ENCODE results near the gene CAMK1D.

The CAMK1D gene

GRCh38 chr10:12568391-12569009 is 219.2 kb downstream of the CAMK1D start:
- H3K27ac ChIP-seq: no peak overlapping the region
- H3K36me3 ChIP-seq: 0 out of 2 replicates have a peak, but pooled peaks cover 9% of the 10 kb centered on the region
- H3K4me3 ChIP-seq: no peak overlapping the region
- H3K9ac ChIP-seq: no peak overlapping the region
- H3K4me2 ChIP-seq: no peak overlapping the region
- peaks cover 37% of the 10 kb centered on the region for H3K9me3 ChIP-seq
- no peaks in the 10 kb centered on the region for H4K20me1 ChIP-seq
- TF ChIP-seq Cebpa-rat (IDR thresholded peaks at IDR 0.05): no peak
- H3K27me3 ChIP-seq: no peaks in the 10 kb centered on the region
- no peaks in the 10 kb centered on the region for H3K4me1 ChIP-seq

GRCh38 chr10:12572281-12572680 is 222.9 kb downstream of the CAMK1D start:
- Histone ChIP-seq H3K9ac (no peak overlapping the region), H3K27ac (no peak overlapping the region), H3K9me3 (peaks cover 64% of the 10 kb centered on the region), H3K36me3 (peaks cover 34% of the 10 kb centered on the region), H3K4me2 (no peak overlapping the region), H4K20me1 (no peaks in the 10 kb centered on the region), H3K4me3 (no peak overlapping the region), H3K4me1 (no peaks in the 10 kb centered on the region), H3K27me3 (no peaks in the 10 kb centered on the region)
- TF ChIP-seq Cebpa-rat (IDR thresholded peaks at IDR 0.05): no peak

DNA sequence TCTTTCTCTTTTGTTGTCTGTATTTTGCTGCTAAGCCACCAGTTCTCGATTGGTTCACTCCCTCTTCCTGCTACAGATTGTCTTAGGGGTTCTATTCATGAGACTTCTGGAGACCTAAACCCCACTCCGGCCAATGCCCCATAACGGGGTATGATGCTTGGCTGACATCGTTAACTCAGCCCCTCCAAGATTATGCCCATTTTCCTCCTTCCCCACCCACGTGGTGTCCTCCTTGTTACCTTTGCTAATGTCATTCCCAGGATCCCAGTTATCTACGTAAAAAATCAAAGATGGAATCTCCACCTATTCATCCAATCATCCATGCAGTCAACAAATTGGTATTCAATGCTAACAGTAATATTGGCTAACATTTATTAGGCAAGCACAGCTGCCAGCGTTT is 228.3 kb downstream of the CAMK1D start:
- H3K27me3 ChIP-seq: no peaks in the 10 kb centered on the region
- H3K4me3 ChIP-seq: no peak overlapping the region
- H3K27ac ChIP-seq: no peak overlapping the region
- H3K9ac ChIP-seq: no peak overlapping the region
- H3K36me3 ChIP-seq: peaks cover 28% of the 10 kb centered on the region
- H3K4me2 ChIP-seq: no peak overlapping the region
- peaks cover 9% of the 10 kb centered on the region; the same call in 1 of the 2 replicates for H3K4me1 ChIP-seq
- no peak for TF ChIP-seq Cebpa-rat (IDR thresholded peaks at IDR 0.05)
- peaks cover 41% of the 10 kb centered on the region for H3K9me3 ChIP-seq
- no peaks in the 10 kb centered on the region for H4K20me1 ChIP-seq

DNA sequence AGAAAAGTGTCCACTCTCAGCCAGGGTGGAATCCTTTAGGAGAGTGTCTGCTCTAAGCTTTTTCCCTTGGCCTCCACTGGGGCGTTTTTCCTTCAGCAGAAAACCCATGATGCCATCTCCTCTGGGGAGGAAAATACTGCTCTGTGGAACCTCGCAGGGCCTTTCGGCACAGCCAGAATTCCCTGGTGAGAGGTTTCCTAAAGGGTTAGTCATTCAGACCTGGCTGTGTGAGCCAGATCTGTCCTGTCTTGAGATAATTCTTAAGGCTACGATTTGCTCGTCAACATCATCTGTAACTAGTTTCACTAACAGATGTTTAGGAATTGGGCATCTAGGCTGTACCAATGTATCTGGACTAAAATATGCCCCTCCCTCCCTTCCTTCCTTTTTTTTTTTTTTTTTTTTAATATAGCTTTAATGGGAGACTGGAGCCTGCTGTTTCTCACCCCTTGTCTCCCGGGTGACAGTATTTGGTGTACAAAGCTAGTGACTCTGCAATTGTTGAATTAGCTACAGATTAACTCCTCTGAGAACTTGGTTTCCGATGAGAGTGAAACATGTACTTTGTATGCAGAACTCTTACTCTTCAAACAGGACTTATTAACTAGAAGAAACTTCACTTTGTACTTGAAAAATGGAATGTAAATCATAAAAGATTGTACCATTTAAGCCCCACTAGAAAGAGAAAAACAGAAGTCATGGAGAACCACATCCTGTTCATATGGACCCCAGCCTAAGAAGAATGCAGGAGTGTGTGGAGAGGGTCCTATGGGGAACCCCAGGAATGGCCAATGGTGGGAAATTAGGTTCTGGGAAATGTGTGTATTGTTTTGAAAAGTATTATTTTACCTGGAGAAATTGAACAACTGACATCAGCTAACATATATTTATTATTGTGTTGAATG is 230.9 kb downstream of the CAMK1D start:
- Histone ChIP-seq H3K4me3 (no peak overlapping the region), H3K4me2 (0 out of 2 replicates have a peak overlapping the region, but pooled peaks have one; percentile 11), H3K36me3 (peaks cover 21% of the 10 kb centered on the region), H3K4me1 (peaks cover 9% of the 10 kb centered on the region; the same call in 1 of the 2 replicates), H3K27ac (no peak overlapping the region), H3K9me3 (peaks cover 44% of the 10 kb centered on the region), H3K9ac (no peak overlapping the region), H4K20me1 (no peaks in the 10 kb centered on the region), H3K27me3 (no peaks in the 10 kb centered on the region)
- no peak for TF ChIP-seq Cebpa-rat (IDR thresholded peaks at IDR 0.05)

- H4K20me1 ChIP-seq: peaks cover 5% of the 10 kb centered on the region; the same call in 1 of the 2 replicates
- TF ChIP-seq Cebpa-rat (IDR thresholded peaks at IDR 0.05): no peak
- H3K4me1 ChIP-seq: peaks cover 28% of the 10 kb centered on the region
- no peaks in the 10 kb centered on the region for H3K27me3 ChIP-seq
- H3K4me2 ChIP-seq: no peak overlapping the region
- no peak overlapping the region for H3K27ac ChIP-seq
- H3K9ac ChIP-seq: no peak overlapping the region
- peaks cover 32% of the 10 kb centered on the region for H3K9me3 ChIP-seq
- H3K36me3 ChIP-seq: peaks cover 5% of the 10 kb centered on the region; the same call in 1 of the 2 replicates
- H3K4me3 ChIP-seq: no peak overlapping the region
Observed at GRCh38 chr10:12583891-12584595, 234.7 kb downstream of the CAMK1D start.

GRCh38 chr10:12586741-12587140 is 237.4 kb downstream of the CAMK1D start:
- H3K4me3 ChIP-seq: no peak overlapping the region
- no peak overlapping the region for H3K9ac ChIP-seq
- H3K27me3 ChIP-seq: no peaks in the 10 kb centered on the region
- H3K27ac ChIP-seq: no peak overlapping the region
- H4K20me1 ChIP-seq: peaks cover 5% of the 10 kb centered on the region; the same call in 1 of the 2 replicates
- peaks cover 5% of the 10 kb centered on the region; the same call in 1 of the 2 replicates for H3K36me3 ChIP-seq
- peaks cover 31% of the 10 kb centered on the region for H3K4me1 ChIP-seq
- H3K9me3 ChIP-seq: peaks cover 28% of the 10 kb centered on the region
- H3K4me2 ChIP-seq: no peak overlapping the region
- no peak for TF ChIP-seq Cebpa-rat (IDR thresholded peaks at IDR 0.05)

DNA sequence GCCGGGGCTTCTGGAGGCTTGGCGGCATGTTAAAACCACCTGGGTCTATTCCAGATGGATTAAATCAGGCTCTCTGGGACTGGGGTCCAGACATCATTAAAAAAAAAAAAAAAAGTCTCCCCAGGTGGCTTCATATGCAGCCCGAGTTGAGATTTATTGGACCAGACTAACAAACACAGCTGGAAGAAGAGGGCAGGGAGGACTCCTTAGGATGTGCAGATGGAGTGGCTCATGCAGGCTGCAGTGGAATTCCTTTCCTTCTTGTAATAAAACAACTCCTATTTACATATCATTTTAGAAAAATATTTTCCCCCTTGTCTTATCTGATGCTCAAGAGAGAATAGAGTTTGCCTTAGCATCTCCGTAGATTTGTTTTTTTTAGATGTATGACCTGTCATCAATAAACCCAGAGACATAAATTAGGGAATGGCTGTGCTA is 238.1 kb downstream of the CAMK1D start:
- H3K4me3 ChIP-seq: no peak overlapping the region

GRCh38 chr10:12588091-12588860 is 238.9 kb downstream of the CAMK1D start:
- Histone ChIP-seq H3K9ac (no peak overlapping the region), H3K4me3 (peak overlapping the region; percentile 42)
- no peak for TF ChIP-seq Cebpa-rat (IDR thresholded peaks at IDR 0.05)

More for the DNA sequence above, 238.1 kb downstream of the CAMK1D start:
- no peak overlapping the region for H3K9ac ChIP-seq
- H4K20me1 ChIP-seq: peaks cover 5% of the 10 kb centered on the region; the same call in 1 of the 2 replicates
- H3K9me3 ChIP-seq: peaks cover 24% of the 10 kb centered on the region
- no peaks in the 10 kb centered on the region for H3K27me3 ChIP-seq
- H3K4me1 ChIP-seq: peaks cover 31% of the 10 kb centered on the region
- H3K4me2 ChIP-seq: peak overlapping the region; percentile 84
- TF ChIP-seq Cebpa-rat (IDR thresholded peaks at IDR 0.05): no peak
- H3K36me3 ChIP-seq: peaks cover 5% of the 10 kb centered on the region; the same call in 1 of the 2 replicates
- no peak overlapping the region for H3K27ac ChIP-seq

DNA sequence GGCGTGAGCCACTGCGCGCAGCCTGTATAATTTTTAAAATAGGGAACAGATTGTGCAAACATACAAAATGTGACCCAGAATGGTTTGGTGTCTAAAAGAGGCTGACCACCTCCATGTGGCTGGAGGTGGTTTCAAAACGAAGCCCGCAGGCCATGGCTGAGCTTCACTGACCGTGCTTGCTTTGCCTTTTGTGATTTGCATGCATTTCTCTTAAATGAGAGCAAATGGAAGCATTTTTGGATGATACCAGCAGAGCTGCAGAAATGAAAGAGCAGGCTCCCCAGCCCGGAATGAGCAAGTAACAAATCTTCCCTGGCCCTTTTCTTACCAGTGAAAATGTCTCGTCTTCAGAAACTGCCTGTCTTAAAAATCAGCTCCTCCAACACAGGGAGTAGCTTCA is 239.9 kb downstream of the CAMK1D start:
- Histone ChIP-seq H3K36me3 (peaks cover 5% of the 10 kb centered on the region; the same call in 1 of the 2 replicates), H3K4me2 (peak overlapping the region; percentile 84), H3K27ac (no peak overlapping the region), H3K9me3 (peaks cover 17% of the 10 kb centered on the region), H3K9ac (no peak overlapping the region), H4K20me1 (peaks cover 5% of the 10 kb centered on the region; the same call in 1 of the 2 replicates), H3K4me3 (no peak overlapping the region), H3K4me1 (peaks cover 34% of the 10 kb centered on the region), H3K27me3 (no peaks in the 10 kb centered on the region)
- no peak for TF ChIP-seq Cebpa-rat (IDR thresholded peaks at IDR 0.05)

More at GRCh38 chr10:12588091-12588860, 238.9 kb downstream of the CAMK1D start:
- Histone ChIP-seq H3K27me3 (no peaks in the 10 kb centered on the region), H3K9me3 (peaks cover 24% of the 10 kb centered on the region), H3K4me1 (peaks cover 31% of the 10 kb centered on the region), H3K36me3 (peaks cover 5% of the 10 kb centered on the region; the same call in 1 of the 2 replicates), H3K4me2 (peak overlapping the region; percentile 84), H4K20me1 (peaks cover 5% of the 10 kb centered on the region; the same call in 1 of the 2 replicates), H3K27ac (no peak overlapping the region)
